NB4 (cell line): Measurements from ENCODE around the gene NR5A1.

Source experiments
- DNase-seq: peaks from one replicate; pipeline ENCODE4 v3.0.0; 2010; ENCODE audit warnings: low read depth
- H3K4me3 ChIP-seq: one replicate; pipeline ENCODE4 v1.5.1; 2011; ENCODE audit warnings: mild to moderate bottlenecking, low read depth, low read length, moderate library complexity
- CTCF ChIP-seq: IDR thresholded peaks from one replicate; pipeline ENCODE4 v1.5.1; 2012; ENCODE audit warnings: low read depth, low read length
- MAX ChIP-seq: IDR thresholded peaks from 2 replicates; pipeline ENCODE4 v1.6.1; 2011; ENCODE audit warnings: low read depth, low read length
- MYC ChIP-seq: IDR thresholded peaks from 2 replicates; pipeline ENCODE4 v1.6.1; 2011; ENCODE audit warnings: low read depth, low read length
- POLR2A ChIP-seq: IDR thresholded peaks from 2 replicates; pipeline ENCODE4 v1.6.1; 2011; ENCODE audit warnings: mild to moderate bottlenecking; ENCODE audit not compliant: insufficient read length; ENCODE audit errors: extremely low read depth

Gene NR5A1

GRCh38 chr9:124498499-124499146 is 8.6 kb downstream of the NR5A1 start:
- H3K4me3 ChIP-seq, result no peak overlapping the region

GRCh38 chr9:124498040-124498439 is 9.2 kb downstream of the NR5A1 start:
- DNase-seq, result no peak
- TF ChIP-seq MYC, result no peak
- TF ChIP-seq CTCF, result no peak
- TF ChIP-seq POLR2A, result no peak
- no peak for TF ChIP-seq MAX
- H3K4me3 ChIP-seq, result no peak overlapping the region

More at GRCh38 chr9:124498499-124499146, 8.6 kb downstream of the NR5A1 start:
- DNase-seq, result no peak
- no peak for TF ChIP-seq MYC
- no peak for TF ChIP-seq MAX
- no peak for TF ChIP-seq POLR2A
- TF ChIP-seq CTCF, result no peak

- TF ChIP-seq MYC, result no peak
- no peak for TF ChIP-seq CTCF
- TF ChIP-seq MAX, result no peak
- no peak for TF ChIP-seq POLR2A
- no peak overlapping the region for H3K4me3 ChIP-seq
- DNase-seq, result no peak
These were observed 9.8 kb downstream of the NR5A1 start for GRCh38 chr9:124497441-124497840.

- TF ChIP-seq POLR2A, result no peak
- TF ChIP-seq MYC, result no peak
- H3K4me3 ChIP-seq, result no peak overlapping the region
- DNase-seq, result no peak
These were observed 10.7 kb downstream of the NR5A1 start for GRCh38 chr9:124496463-124496862.

- H3K4me3 ChIP-seq, result no peak overlapping the region
- no peak for DNase-seq
- TF ChIP-seq MYC, result no peak
- TF ChIP-seq POLR2A, result no peak
- TF ChIP-seq CTCF, result no peak
- no peak for TF ChIP-seq MAX
These were observed 11.1 kb downstream of the NR5A1 start for GRCh38 chr9:124496075-124496449.

GRCh38 chr9:124495126-124496074 is 11.8 kb downstream of the NR5A1 start:
- no peak for TF ChIP-seq MYC
- TF ChIP-seq MAX, result no peak
- no peak for TF ChIP-seq CTCF
- no peak for TF ChIP-seq POLR2A
- no peak for DNase-seq
- no peak overlapping the region for H3K4me3 ChIP-seq
